Astrocyte (in vitro differentiated cells and primary cell): ENCODE results near the gene RUSF1. TPM values are rescaled to one million over a fixed set of nuclear protein-coding genes. Genes with fewer than 3 reads are reported as not detected.

Experiments
- DNase-seq: peaks from one replicate; pipeline ENCODE4 v3.0.0-alpha.2; 2010; ENCODE audit warnings: low read depth
- FAIRE-seq: peaks from 2 replicates; lab custom pipeline; 2011; peaks lifted over from hg19 to GRCh38; lab: Jason Lieb, UNC
- H2AFZ ChIP-seq: 2 replicates; pipeline ENCODE4 v1.6.0; 2012; ENCODE audit warnings: low read depth, low read length, inconsistent platforms
- H3K27ac ChIP-seq: 2 replicates; pipeline ENCODE4 v1.5.1; 2011; ENCODE audit warnings: low read depth, low read length, inconsistent platforms
- H3K27me3 ChIP-seq: 2 replicates; pipeline ENCODE4 v1.6.0; 2011; ENCODE audit warnings: low read length, inconsistent platforms; ENCODE audit not compliant: insufficient read depth
- H3K36me3 ChIP-seq: 2 replicates; pipeline ENCODE4 v1.5.1; 2011; ENCODE audit warnings: low read length, inconsistent platforms; ENCODE audit not compliant: insufficient read depth
- H3K4me1 ChIP-seq: 2 replicates; pipeline ENCODE4 v1.5.1; 2011; ENCODE audit warnings: low read length, inconsistent platforms; ENCODE audit not compliant: insufficient read depth
- H3K4me2 ChIP-seq: 2 replicates; pipeline ENCODE4 v1.6.0; 2012; ENCODE audit warnings: low read length, inconsistent platforms
- H3K4me3 ChIP-seq: 2 replicates; pipeline ENCODE4 v1.5.1; 2011; ENCODE audit warnings: low read depth, mild to moderate bottlenecking, low read length, inconsistent platforms; ENCODE audit not compliant: insufficient read depth
- H3K79me2 ChIP-seq: 2 replicates; pipeline ENCODE4 v1.6.0; 2012; ENCODE audit warnings: mild to moderate bottlenecking, low read length, inconsistent platforms; ENCODE audit not compliant: insufficient read depth
- H3K9ac ChIP-seq: 2 replicates; pipeline ENCODE4 v1.6.0; 2012; ENCODE audit warnings: mild to moderate bottlenecking, low read length, inconsistent platforms
- H3K9me3 ChIP-seq: 2 replicates; pipeline ENCODE4 v1.5.1; 2012; ENCODE audit warnings: low read depth, mild to moderate bottlenecking, low read length, inconsistent platforms; ENCODE audit not compliant: insufficient read depth
- H4K20me1 ChIP-seq: 2 replicates; pipeline ENCODE4 v1.6.0; 2012; ENCODE audit warnings: low read length, inconsistent platforms; ENCODE audit not compliant: insufficient read depth
- H3K27ac Mint-ChIP-seq: one replicate; pipeline ENCODE4 v1.8.0; 2021; ENCODE audit warnings: mild to moderate bottlenecking, mixed read lengths; ENCODE audit not compliant: unreplicated experiment
- H3K27me3 Mint-ChIP-seq: one replicate; pipeline ENCODE4 v1.8.0; 2021; ENCODE audit warnings: low read depth, mixed read lengths; ENCODE audit not compliant: unreplicated experiment
- H3K36me3 Mint-ChIP-seq: one replicate; pipeline ENCODE4 v1.8.0; 2021; ENCODE audit warnings: low read depth, mixed read lengths; ENCODE audit not compliant: unreplicated experiment
- H3K4me1 Mint-ChIP-seq: one replicate; pipeline ENCODE4 v1.8.0; 2021; ENCODE audit warnings: low read depth, mixed read lengths; ENCODE audit not compliant: unreplicated experiment
- H3K4me3 Mint-ChIP-seq: one replicate; pipeline ENCODE4 v1.8.0; 2021; ENCODE audit warnings: mild to moderate bottlenecking, moderate library complexity, mixed read lengths; ENCODE audit not compliant: unreplicated experiment
- H3K9me3 Mint-ChIP-seq: one replicate; pipeline ENCODE4 v1.8.0; 2021; ENCODE audit warnings: mild to moderate bottlenecking, mixed read lengths; ENCODE audit not compliant: unreplicated experiment
- CTCF ChIP-seq: IDR thresholded peaks from 2 replicates; pipeline ENCODE4 v1.5.1; 2011; ENCODE audit warnings: low read depth, mild to moderate bottlenecking, inconsistent platforms, low read length, moderate library complexity; ENCODE audit not compliant: insufficient read depth
- EZH2 ChIP-seq: IDR thresholded peaks from 2 replicates; pipeline ENCODE4 v1.6.1; 2012; ENCODE audit warnings: mild to moderate bottlenecking, low read length, inconsistent platforms; ENCODE audit not compliant: insufficient read depth
- total RNA-seq: library from RNA; stranded (reverse); gene quantifications from 2 replicates; pipeline ENCODE4 v1.2.1, GENCODE V29; 2021

Gene RUSF1
- total RNA-seq, 1 donor from 2014 or later = 33.9 TPM

- Histone ChIP-seq H3K27me3 (peaks cover 19% of the 10 kb centered on the region), H4K20me1 (no peaks in the 10 kb centered on the region), H3K4me3 (no peak overlapping the region), H3K9me3 (no peaks in the 10 kb centered on the region), H3K27ac (no peak overlapping the region), H3K4me1 (peaks cover 5% of the 10 kb centered on the region), H2AFZ (no peak overlapping the region), H3K79me2 (no peaks in the 10 kb centered on the region), H3K4me2 (no peak overlapping the region), H3K36me3 (no peaks in the 10 kb centered on the region), H3K9ac (no peak overlapping the region)
- TF ChIP-seq CTCF = no peak
- no peak for TF ChIP-seq EZH2
- no peak for DNase-seq
- no peak for FAIRE-seq
- Mint-ChIP-seq H3K9me3 (peaks cover 9% of the 10 kb centered on the region), H3K27ac (no peak overlapping the region), H3K4me3 (no peak overlapping the region), H3K27me3 (peaks cover 26% of the 10 kb centered on the region), H3K36me3 (no peaks in the 10 kb centered on the region), H3K4me1 (peaks cover 7% of the 10 kb centered on the region)
Measured at GRCh38 chr16:31532896-31533295, 24.7 kb upstream of the RUSF1 start.

DNA sequence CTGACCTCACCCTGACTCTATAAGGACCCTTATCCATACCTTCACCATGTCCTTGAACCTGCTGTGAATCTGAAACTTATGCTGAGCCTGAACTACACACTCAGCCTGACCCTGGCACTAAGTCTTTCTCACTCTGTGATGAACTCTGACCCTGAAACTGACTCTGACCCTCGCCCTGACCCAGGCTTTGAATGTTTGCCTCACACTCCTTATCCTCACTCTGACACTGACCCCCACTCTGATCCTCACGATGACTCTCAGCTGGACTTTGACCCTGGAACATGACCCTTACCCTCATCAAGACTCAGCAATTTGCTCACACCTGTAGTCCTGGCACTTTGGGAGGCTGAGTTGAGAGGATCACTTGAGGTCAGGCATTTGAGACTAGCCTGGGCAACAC lies 23.9 kb upstream of the RUSF1 start:
- Histone ChIP-seq H3K9ac (no peak overlapping the region), H3K27ac (no peak overlapping the region), H3K9me3 (no peaks in the 10 kb centered on the region), H3K36me3 (no peaks in the 10 kb centered on the region), H4K20me1 (no peaks in the 10 kb centered on the region), H3K4me3 (no peak overlapping the region), H3K4me2 (no peak overlapping the region), H2AFZ (no peak overlapping the region), H3K27me3 (peaks cover 24% of the 10 kb centered on the region), H3K4me1 (peaks cover 5% of the 10 kb centered on the region), H3K79me2 (no peaks in the 10 kb centered on the region)
- TF ChIP-seq EZH2 (no peak), CTCF (no peak)
- H3K4me3 Mint-ChIP-seq = no peak overlapping the region
- no peak overlapping the region for H3K27ac Mint-ChIP-seq
- peaks cover 11% of the 10 kb centered on the region for H3K9me3 Mint-ChIP-seq
- no peak for FAIRE-seq
- peaks cover 28% of the 10 kb centered on the region for H3K27me3 Mint-ChIP-seq
- no peaks in the 10 kb centered on the region for H3K36me3 Mint-ChIP-seq
- no peak for DNase-seq
- H3K4me1 Mint-ChIP-seq = peaks cover 7% of the 10 kb centered on the region

DNA sequence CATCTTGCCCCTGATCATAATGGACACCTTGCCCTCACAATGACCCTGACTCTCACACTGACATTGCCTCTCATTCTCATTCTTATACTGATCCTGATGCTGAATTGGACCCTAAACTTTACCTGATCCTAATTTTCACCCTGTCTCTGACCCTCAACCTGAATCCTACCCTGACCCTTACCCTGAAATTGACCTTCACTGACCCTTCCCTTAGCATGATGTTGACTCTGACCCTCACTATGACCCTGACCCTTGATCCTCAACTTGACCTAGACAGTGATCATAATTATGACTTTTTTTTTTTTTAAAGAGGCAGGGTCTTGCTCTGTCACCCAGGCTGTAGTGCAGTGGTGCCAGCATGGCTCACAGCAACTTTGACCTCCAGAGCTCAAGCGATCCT lies 22.9 kb upstream of the RUSF1 start:
- no peak overlapping the region for H3K4me3 Mint-ChIP-seq
- H3K36me3 Mint-ChIP-seq = no peaks in the 10 kb centered on the region
- Histone ChIP-seq H3K9ac (no peak overlapping the region), H3K27me3 (peaks cover 22% of the 10 kb centered on the region), H3K9me3 (no peaks in the 10 kb centered on the region), H3K36me3 (no peaks in the 10 kb centered on the region), H3K4me1 (peaks cover 5% of the 10 kb centered on the region), H3K27ac (no peak overlapping the region), H2AFZ (no peak overlapping the region), H3K4me2 (no peak overlapping the region), H3K79me2 (no peaks in the 10 kb centered on the region), H4K20me1 (no peaks in the 10 kb centered on the region), H3K4me3 (no peak overlapping the region)
- TF ChIP-seq CTCF = no peak
- TF ChIP-seq EZH2 = no peak
- H3K9me3 Mint-ChIP-seq = peaks cover 11% of the 10 kb centered on the region
- peaks cover 28% of the 10 kb centered on the region for H3K27me3 Mint-ChIP-seq
- FAIRE-seq (no peak), DNase-seq (no peak)
- H3K27ac Mint-ChIP-seq = no peak overlapping the region
- peaks cover 7% of the 10 kb centered on the region for H3K4me1 Mint-ChIP-seq
